Measurements from ENCODE around the gene NHERF1.

NHERF1 gene

DNA sequence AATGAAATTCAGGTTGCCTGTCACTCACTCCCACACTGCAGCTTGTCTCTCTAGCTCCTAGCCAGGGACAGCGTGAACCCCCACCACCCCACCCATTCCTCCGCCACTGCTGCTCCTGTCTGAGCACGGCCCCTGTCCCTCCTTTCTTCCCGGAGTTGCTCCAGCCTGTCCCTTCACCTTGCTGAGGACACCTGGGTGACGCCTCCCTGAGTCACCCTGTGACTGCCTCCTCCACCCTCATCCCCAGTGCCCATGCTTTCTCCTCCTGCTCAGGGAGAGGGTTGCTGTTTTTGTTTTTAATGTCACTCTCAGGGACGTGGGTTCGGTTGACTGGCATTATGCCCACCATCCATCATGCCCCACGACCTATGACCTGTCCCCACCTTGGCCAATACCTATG lies 53.5 kb downstream of the NHERF1 start:
- DNase-seq (ENCODE audit: low read depth), result no peak
- TF ChIP-seq, protein P1, sequence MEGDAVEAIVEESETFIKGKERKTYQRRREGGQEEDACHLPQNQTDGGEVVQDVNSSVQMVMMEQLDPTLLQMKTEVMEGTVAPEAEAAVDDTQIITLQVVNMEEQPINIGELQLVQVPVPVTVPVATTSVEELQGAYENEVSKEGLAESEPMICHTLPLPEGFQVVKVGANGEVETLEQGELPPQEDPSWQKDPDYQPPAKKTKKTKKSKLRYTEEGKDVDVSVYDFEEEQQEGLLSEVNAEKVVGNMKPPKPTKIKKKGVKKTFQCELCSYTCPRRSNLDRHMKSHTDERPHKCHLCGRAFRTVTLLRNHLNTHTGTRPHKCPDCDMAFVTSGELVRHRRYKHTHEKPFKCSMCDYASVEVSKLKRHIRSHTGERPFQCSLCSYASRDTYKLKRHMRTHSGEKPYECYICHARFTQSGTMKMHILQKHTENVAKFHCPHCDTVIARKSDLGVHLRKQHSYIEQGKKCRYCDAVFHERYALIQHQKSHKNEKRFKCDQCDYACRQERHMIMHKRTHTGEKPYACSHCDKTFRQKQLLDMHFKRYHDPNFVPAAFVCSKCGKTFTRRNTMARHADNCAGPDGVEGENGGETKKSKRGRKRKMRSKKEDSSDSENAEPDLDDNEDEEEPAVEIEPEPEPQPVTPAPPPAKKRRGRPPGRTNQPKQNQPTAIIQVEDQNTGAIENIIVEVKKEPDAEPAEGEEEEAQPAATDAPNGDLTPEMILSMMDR (conservative IDR thresholded peaks at IDR 0.05; ENCODE audit: low read length), result no peak
- H3K4me3 ChIP-seq (ENCODE audit: low read length), result no peak overlapping the region

DNA sequence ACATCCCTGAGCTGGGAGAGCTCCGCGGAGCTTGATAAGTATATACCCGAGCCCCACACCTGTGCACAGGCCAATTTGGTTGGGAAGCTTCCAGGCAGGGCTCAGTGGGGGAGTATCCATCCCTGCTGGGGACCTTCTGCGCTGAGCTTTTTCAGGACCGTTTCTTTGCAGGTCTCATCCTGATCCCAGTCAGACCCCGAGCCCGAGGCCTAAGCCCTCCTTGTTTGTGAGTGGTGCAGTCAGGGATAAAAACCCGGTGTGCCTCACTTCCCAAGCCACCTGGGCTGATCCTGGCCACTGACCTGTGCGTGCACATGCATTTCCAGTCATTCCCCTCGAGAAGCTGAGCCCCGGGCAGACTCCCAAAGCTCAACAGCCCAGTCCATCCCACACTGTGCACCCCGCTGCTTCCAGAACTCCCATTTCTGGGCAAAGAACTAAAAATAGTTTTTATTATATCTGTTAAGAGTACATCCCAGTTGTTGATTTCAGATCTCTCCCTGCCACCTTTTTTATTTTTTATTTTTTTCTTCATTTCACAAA lies 55.0 kb downstream of the NHERF1 start:
- TF ChIP-seq, protein P1 (conservative IDR thresholded peaks at IDR 0.05; ENCODE audit: low read length), result no peak
- no peak for DNase-seq (ENCODE audit: low read depth)
- no peak overlapping the region for H3K4me3 ChIP-seq (ENCODE audit: low read length)

DNA sequence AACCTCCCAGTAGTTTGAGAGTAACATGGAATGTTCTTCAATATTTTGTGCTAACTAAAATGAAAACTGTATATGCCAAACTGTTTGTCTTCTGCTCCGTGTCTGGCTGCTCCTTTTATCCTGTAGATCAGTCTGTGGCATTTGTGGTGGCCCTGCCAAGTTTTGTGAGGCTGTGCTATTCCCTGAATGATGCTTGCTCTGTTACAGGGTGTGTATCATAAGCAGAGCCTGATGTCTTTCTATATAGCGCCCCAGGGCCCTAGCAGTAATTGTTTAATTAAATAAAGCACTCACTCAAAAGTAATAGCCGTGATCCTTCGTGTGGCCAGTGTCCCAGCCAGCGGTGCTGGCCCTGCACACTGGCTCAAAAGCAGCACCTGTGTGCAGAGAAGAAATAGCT lies 55.5 kb downstream of the NHERF1 start:
- H3K4me3 ChIP-seq (ENCODE audit: low read length), result no peak overlapping the region
- TF ChIP-seq, protein P1 (conservative IDR thresholded peaks at IDR 0.05; ENCODE audit: low read length), result no peak
- no peak for DNase-seq (ENCODE audit: low read depth)

DNA sequence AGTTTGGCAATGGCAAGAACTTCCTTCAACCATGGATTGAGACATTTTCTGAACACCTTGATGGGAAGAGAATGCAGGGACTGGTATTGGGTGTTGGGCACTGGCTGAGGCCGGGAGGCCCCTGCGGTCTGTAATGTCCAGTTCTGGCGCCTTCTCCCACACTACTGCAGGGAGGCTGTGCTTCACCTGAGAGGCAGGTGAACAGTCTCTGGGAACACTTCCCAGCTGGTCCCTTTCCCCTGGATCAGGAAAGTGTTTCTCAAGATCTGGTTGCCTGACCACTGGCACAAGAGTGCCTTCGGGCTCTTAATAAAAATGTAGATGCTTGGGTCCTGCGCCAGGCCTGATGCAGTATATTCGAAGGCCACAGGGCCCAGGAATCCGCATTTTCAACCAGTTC lies 56.3 kb downstream of the NHERF1 start:
- H3K4me3 ChIP-seq (ENCODE audit: low read length), result no peak overlapping the region
- TF ChIP-seq, protein P1 (conservative IDR thresholded peaks at IDR 0.05; ENCODE audit: low read length), result no peak
- no peak for DNase-seq (ENCODE audit: low read depth)

DNA sequence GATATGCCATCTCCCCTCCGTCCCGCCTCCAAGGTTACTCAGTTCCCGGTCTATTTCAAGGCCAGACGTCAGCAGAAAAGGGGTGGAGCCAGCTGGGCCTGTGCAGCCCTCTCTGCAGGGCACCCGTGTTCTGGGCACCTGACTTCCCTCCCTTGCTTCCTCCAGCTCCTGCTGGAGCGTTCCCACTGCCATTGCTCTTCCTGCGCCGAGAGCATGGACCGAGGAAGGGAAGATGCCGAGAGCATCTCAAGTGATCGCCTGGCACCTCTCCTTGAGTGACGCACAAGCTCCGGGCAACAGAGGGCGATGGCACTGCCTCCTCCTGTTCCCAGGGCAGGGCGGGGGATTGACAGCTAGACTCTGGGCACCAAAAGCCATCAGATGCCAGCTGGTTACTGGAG lies 57.2 kb downstream of the NHERF1 start:
- TF ChIP-seq, protein P1 (conservative IDR thresholded peaks at IDR 0.05; ENCODE audit: low read length), result no peak
- DNase-seq (ENCODE audit: low read depth), result no peak
- H3K4me3 ChIP-seq (ENCODE audit: low read length), result no peak overlapping the region

DNA sequence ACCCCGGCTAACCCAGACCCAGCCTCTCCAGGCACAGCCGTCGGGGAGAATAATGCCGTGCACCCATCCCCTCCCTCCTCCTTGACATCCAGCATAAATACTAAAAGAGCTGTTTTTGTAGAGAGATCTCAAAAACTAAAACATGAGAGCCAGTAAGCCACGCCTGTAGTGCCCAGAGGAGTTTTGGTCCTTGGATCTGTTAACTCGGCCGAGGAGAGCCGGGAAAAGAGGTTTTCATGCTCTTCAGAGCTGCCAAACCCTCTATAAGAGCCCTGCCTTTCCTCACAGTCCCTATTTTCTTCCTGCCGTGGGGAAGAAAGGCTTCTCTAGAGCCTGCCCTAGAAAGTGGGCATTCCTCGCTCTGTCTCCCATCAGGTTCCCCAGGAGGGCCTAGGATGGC lies 57.9 kb downstream of the NHERF1 start:
- DNase-seq (ENCODE audit: low read depth), result no peak
- no peak overlapping the region for H3K4me3 ChIP-seq (ENCODE audit: low read length)
- TF ChIP-seq, protein P1 (conservative IDR thresholded peaks at IDR 0.05; ENCODE audit: low read length), result no peak

DNA sequence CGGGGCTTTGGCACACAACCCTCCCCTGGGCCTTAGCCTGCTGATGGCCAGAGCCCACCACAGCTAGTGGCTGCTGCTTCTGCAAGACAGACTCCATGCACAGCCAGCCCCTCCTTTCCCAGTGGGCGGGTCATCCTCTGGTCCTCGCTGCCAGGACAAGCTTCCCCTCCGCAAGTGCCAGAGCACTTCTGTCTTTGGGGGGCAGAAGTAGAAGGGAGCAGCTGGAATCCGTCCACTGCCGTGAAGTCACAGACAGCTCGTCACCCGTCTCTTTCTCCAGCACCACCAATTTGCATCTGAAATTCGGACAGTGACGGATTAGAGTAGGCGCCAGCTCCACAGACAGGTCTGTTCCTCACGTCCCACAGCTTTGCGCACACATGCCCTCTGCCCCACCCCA lies 59.0 kb downstream of the NHERF1 start:
- TF ChIP-seq, protein P1 (conservative IDR thresholded peaks at IDR 0.05; ENCODE audit: low read length), result no peak
- no peak overlapping the region for H3K4me3 ChIP-seq (ENCODE audit: low read length)
- DNase-seq (ENCODE audit: low read depth), result no peak

Data from AG10803 (cell line).